ENCODE measurements around the gene ROR2.
"Not testable (repeated sequence)": the region's sequence is repeated elsewhere in the genome, so short reads cannot be mapped to it uniquely, and the experiment has no call there.

The ROR2 gene

DNA sequence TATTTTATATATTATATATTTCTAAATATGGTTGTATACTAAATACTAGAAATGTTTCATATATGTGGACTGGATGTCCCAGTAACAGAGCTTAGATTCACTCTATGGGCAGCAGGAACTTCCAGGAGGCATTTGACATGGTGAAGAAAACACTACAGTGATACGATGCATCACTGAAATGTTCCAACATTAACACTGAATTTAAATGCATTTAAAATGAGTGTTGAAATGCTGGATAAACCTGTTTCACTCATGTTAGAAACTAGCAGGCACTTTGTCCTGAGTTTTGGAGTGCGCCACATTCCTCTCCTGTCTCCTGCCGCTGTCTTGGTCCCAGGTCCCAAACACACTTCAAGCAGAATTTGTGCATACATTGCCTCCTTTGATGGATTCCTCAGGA is 288.6 kb downstream of the ROR2 start:
- no peak for DNase-seq

- no peak for DNase-seq
These were observed 289.5 kb downstream of the ROR2 start for GRCh38 chr9:91660521-91660920.

- DNase-seq: no peak
These were observed 290.2 kb downstream of the ROR2 start for GRCh38 chr9:91659529-91660495.

GRCh38 chr9:91658513-91659105 is 291.4 kb downstream of the ROR2 start:
- no peak for DNase-seq

DNA sequence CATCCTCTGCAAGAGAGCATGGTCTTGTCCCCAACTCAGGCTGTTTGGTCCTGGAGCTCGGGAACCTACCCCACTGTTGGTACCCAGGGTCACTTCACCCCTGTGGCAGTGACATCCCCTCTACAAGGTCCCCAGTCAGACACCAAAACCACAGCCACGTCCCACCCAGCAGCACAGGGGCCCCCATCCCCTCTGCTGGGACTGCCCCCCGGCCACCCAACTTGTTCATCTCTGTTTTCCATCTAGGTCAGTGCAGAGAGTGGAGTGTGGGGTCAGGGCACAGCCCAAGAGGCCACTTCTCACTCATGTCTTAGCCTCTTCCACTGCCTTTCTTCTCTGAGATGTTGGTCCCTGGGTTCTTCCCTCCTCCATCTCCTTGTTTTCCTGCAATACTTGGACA is 292.5 kb downstream of the ROR2 start:
- DNase-seq: no peak

DNA sequence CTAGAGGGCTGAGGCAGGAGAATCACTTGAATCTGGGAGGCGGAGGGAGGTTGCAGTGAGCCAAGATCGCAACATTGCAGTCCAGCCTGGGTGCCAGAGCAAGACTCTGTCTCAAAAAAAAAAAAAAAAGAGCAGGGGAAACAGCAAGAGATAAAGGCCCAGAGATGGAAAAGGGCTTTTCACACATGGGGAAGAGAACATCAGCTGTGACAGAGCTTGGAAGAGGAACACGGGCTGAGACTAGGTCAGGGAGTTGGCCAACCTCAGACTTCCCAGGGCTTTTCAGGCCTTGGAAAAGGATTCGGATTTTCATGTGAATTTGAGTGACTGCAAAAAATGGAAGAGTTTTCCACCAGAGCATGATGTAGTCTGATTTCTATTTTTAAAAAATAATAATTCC is 294.4 kb downstream of the ROR2 start:
- no peak for DNase-seq

GRCh38 chr9:91655215-91655614 is 294.8 kb downstream of the ROR2 start:
- no peak for DNase-seq

GRCh38 chr9:91654527-91654926 is 295.5 kb downstream of the ROR2 start:
- DNase-seq: no peak

GRCh38 chr9:91647371-91647770 is 302.7 kb downstream of the ROR2 start:
- no peak for DNase-seq

DNA sequence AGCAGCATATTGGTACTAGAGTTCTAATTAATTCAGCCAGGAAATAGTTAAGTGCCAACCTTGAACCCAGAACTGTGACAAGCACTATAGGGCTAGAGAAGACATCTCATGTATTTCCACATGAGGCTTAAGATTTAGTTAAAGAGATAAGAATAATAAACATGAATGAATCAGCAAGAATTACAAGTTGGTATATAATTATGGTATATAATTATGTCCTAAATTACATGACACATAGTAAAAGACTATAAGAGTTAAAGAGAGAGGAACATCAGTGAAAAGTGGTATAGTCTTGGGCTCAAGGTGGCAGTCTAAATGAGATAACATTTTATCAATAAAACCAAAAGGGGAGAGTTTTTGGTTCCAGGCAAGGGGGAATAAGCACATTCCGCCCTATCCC is 303.3 kb downstream of the ROR2 start:
- DNase-seq: no peak

- DNase-seq: no peak
These were observed 305.6 kb downstream of the ROR2 start for GRCh38 chr9:91644433-91644832.

GRCh38 chr9:91643481-91644077 is 306.4 kb downstream of the ROR2 start:
- DNase-seq: no peak

- no peak for DNase-seq
These were observed 307.3 kb downstream of the ROR2 start for GRCh38 chr9:91642771-91643170.

DNA sequence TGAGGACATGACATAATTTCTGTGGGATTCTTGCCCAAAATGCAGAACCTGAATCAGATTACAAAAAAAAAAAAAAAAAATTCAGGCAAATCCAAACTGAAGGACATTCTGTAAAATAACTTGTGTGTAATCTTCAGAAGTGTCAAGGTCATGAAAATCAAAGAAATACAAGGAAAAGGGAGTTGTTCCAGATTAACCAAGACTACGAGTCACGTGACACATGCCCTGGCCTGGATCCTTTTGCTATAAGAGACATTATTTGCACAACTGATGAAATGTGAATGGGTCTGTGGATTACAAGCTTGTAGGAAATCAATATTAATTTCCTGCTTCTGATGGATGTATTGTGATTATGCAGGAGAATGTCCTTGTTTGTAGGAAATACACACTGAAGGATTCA is 309.6 kb downstream of the ROR2 start:
- no peak for DNase-seq

DNA sequence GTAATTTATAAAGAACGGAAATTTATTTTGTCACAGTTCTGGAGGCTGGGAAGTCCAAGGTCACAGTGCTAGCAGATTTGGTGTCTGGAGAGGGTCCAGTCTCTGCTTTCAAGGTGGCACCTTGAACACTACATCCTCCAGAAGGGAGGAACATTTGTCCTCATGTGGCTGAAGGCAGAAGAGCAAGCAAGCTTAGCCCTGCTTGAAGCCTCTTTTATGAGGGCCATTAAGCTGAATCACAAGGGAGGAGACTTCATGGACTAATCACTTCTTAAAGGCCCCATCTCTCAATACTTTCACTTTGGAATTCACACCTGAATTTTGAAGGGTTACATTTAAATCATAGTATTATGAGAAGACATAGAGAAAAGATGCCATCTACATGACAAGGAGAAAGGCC is 311.0 kb downstream of the ROR2 start:
- DNase-seq: no peak

DNA sequence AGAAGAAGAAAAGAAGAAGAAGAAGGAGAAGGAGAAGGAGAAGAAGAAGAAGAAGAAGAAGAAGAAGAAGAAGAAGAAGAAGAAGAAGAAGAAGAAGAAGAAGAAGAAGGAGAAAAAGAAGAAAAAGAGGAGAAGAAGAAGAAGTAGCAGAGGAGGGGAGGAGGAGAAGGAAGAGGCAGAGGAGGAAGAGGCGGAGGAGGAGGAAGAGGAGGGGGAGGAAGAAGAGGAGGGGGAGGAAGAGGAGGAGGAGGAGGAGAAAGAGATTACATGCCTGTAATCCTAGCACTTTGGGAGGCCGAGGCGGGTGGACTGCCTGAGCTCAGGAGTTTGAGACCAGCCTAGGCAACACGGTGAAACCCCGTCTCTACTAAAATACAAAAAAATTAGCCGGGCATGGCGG is 315.2 kb downstream of the ROR2 start:
- DNase-seq: not testable (repeated sequence)

DNA sequence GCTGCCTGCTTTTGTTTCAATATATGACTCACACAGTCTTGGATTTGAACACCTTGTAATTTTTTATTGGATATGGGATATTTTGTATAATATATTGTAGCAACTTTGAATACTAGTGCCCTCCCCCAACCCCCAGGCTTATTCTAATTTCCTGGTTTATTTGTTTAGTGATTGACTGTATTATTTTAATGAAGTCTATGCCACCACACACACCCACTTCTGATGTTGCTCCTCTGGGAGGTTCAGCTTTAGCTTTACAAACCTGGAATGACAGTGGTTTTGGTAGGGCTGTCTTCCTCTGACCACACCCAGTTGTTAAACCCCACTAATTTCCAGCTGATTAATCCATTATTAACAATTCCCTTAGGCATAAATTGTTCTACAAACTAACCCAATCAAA is 320.3 kb downstream of the ROR2 start:
- DNase-seq: no peak

GRCh38 chr9:91628892-91629291 is 321.1 kb downstream of the ROR2 start:
- DNase-seq: no peak

GRCh38 chr9:91625331-91625730 is 324.7 kb downstream of the ROR2 start:
- DNase-seq: no peak

DNA sequence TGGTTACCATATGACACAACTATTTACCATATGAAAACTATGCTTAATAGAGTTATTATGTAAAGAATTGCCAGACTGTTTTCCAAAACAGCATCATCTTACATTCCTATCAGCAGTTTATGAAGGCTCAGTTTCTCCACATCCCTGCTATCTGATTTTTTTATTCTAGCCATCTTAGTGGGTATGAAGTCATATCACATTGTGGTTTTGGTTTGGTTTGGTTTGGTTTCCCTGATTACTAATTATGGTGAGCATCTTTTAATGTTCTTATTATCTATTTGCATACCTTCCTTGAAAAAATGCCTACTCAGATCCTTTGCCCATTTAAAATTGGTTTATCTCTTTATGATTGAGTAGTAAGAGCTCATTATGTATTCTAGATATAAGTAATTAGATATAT is 327.0 kb downstream of the ROR2 start:
- DNase-seq: no peak

- DNase-seq: not testable (repeated sequence)
These were observed 327.9 kb downstream of the ROR2 start for GRCh38 chr9:91622121-91622520.

DNA sequence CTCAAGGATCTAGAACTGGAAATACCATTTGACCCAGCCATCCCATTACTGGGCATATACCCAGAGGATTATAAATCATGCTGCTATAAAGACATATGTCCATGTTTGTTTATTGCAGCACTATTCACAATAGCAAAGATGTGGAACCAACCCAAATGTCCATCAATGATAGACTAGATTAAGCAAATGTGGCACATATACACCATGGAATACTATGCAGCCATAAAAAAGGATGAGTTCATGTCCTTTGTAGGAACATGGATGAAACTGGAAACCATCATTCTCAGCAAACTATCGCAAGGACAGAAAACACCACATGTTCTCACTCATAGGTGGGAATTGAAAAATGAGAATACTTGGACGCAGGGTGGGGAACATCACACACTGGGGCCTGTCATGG is 336.0 kb downstream of the ROR2 start:
- DNase-seq: not testable (repeated sequence)

DNA sequence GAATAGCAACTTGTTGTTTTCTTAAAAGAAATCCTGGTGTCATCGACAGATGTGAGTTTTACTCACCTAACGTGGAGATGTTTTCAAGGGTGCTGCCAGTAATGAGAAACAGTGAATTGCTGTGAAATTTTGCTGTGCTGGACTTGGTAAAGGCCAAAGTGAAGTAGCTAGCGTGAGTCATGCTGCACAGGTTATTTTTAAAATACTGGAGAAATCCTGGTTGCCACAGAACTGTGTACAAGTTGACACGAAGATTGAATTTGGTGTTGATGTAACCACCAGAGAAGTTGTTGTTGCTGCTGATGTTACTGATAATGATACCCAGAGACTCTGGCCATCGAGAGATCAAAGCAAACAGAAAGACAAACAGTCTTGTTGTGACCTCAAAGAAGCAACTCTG is 338.4 kb downstream of the ROR2 start:
- no peak for DNase-seq
